Kidney (tissue), 14 donors: ENCODE measurements around the gene MORN4. TPM values are rescaled to one million over a fixed set of nuclear protein-coding genes. Genes with fewer than 3 reads are reported as not detected.

ENCODE experiments used
- DNase-seq, 5 donors: peaks; one replicate each; pipeline ENCODE4 v3.0.0-alpha.2; 2013 to 2020
- FAIRE-seq: peaks from 2 replicates; lab custom pipeline; 2012; peaks lifted over from hg19 to GRCh38; lab: Jason Lieb, UNC
- H3K27ac ChIP-seq, 2 donors: one replicate each; pipeline ENCODE4 v1.7.0; 2013; ENCODE audit warnings: low read depth in 2 of 2, low read length in 2 of 2, inconsistent platforms in 1 of 2
- H3K27me3 ChIP-seq: one replicate; pipeline ENCODE4 v1.7.1; 2013; ENCODE audit warnings: low read length, inconsistent platforms; ENCODE audit not compliant: control insufficient read depth, insufficient read depth
- H3K36me3 ChIP-seq, 3 donors: one replicate each; pipeline versions ENCODE4 v1.7.0 to v1.7.1; 2013; ENCODE audit warnings: low read length in 3 of 3, control low read depth in 1 of 3, inconsistent platforms in 1 of 3; ENCODE audit not compliant: insufficient read depth in 3 of 3, control insufficient read depth in 2 of 3
- H3K4me1 ChIP-seq, 3 donors: one replicate each; pipeline versions ENCODE4 v1.7.0 to v1.7.1; 2013; ENCODE audit warnings: low read length in 3 of 3, inconsistent platforms in 1 of 3, low read depth in 1 of 3; ENCODE audit not compliant: control insufficient read depth in 2 of 3, insufficient read depth in 2 of 3
- H3K4me3 ChIP-seq, 3 donors: one replicate each; pipeline versions ENCODE4 v1.7.0 to v1.8.1; 2013; ENCODE audit warnings: low read length in 3 of 3, control low read depth in 1 of 3, inconsistent platforms in 1 of 3
- H3K9ac ChIP-seq, 3 donors: one replicate each; pipeline versions ENCODE4 v1.7.0 to v1.7.1; 2013; ENCODE audit warnings: low read length in 3 of 3, control low read depth in 1 of 3, inconsistent platforms in 1 of 3
- H3K9me3 ChIP-seq, 3 donors: one replicate each; pipeline versions ENCODE4 v1.7.0 to v1.7.1; 2013; ENCODE audit warnings: low read length in 3 of 3, control low read depth in 1 of 3, inconsistent platforms in 1 of 3; ENCODE audit not compliant: control insufficient read depth in 2 of 3, insufficient read depth in 1 of 3
- CTCF ChIP-seq: IDR thresholded peaks from 3 replicates; pipeline ENCODE4 v1.5.1; 2012; ENCODE audit warnings: mild to moderate bottlenecking, moderate library complexity, borderline replicate concordance; ENCODE audit not compliant: insufficient read depth; ENCODE audit errors: extremely low read depth
- intact Hi-C: fragments of 100-400 bp; cut with DNase I; formaldehyde crosslinking; loops from one replicate; pipeline ENCODE4 v1.11.1; 2022
- polyA plus RNA-seq: library from polyadenylated mRNA; stranded (reverse); fragments of 350-450 nt; fragmentation: Illumina TruSeq; extraction: RNeasy Lipid Tissue Mini Kit (QIAGEN cat#74804); gene quantifications from one replicate; pipeline ENCODE4 v1.2.3, GENCODE V29; 2014; ENCODE audit warnings: low read depth, low replicate concordance; ENCODE audit not compliant: insufficient read depth
- total RNA-seq: library from RNA; stranded (reverse); fragmentation: NEBNext Ultra II Directional; extraction: Animal tissue kit (Norgen Biotek cat#: 25700); gene quantifications from one replicate; pipeline ENCODE4 v1.2.1, GENCODE V29; 2021
- donor health status: control.
- donor health status: control.
- donor health status: control.
- donor health status: control.
- donor health status: control.
- donor health status: DM: yes; HTN: yes; CAD: no.
- donor health status: Normal renal cell carcinoma (clear cell type).

Gene MORN4
- total and polyA plus RNA-seq, 2 donors from 2014 or later: 9.1 to 21.2 TPM

- no peak for TF ChIP-seq CTCF
- H3K4me3 ChIP-seq: no peak overlapping the region
- H3K36me3 ChIP-seq: peaks cover 0 to 19% (median 2%) of the 10 kb centered on the region in 3 donors
- H3K27ac ChIP-seq: peak overlapping the region; percentile 3 to 53
- no peak for FAIRE-seq
- H3K27me3 ChIP-seq: no peaks in the 10 kb centered on the region
- no peak overlapping the region for H3K9ac ChIP-seq
- intact Hi-C loops: no loop called here
- DNase-seq: peak in 1 of 5 donors; percentile 73
- peaks cover 0 to 11% (median 0%) of the 10 kb centered on the region in 3 donors for H3K4me1 ChIP-seq
- no peaks in the 10 kb centered on the region for H3K9me3 ChIP-seq
These were observed 34.7 kb downstream of the MORN4 start for GRCh38 chr10:97598407-97599271.

GRCh38 chr10:97597778-97598177 is 35.5 kb downstream of the MORN4 start:
- Histone ChIP-seq H3K27ac (no peak overlapping the region), H3K4me3 (no peak overlapping the region), H3K36me3 (peaks cover 0 to 19% (median 2%) of the 10 kb centered on the region in 3 donors), H3K27me3 (no peaks in the 10 kb centered on the region), H3K9ac (no peak overlapping the region), H3K9me3 (no peaks in the 10 kb centered on the region), H3K4me1 (peaks cover 0 to 11% (median 0%) of the 10 kb centered on the region in 3 donors)
- no peak for TF ChIP-seq CTCF
- intact Hi-C loops: no loop called here
- FAIRE-seq: no peak
- DNase-seq: peak in 1 of 5 donors; percentile 4

GRCh38 chr10:97596101-97597082 is 36.9 kb downstream of the MORN4 start:
- H3K27me3 ChIP-seq: no peaks in the 10 kb centered on the region
- FAIRE-seq (no peak), DNase-seq (peak in 1 of 5 donors; percentile 43)
- no peak overlapping the region for H3K4me3 ChIP-seq
- TF ChIP-seq CTCF: no peak
- H3K36me3 ChIP-seq: peaks cover 0 to 19% (median 2%) of the 10 kb centered on the region in 3 donors
- H3K4me1 ChIP-seq: peaks cover 0 to 11% (median 0%) of the 10 kb centered on the region in 3 donors
- H3K9me3 ChIP-seq: no peaks in the 10 kb centered on the region
- peak overlapping the region; percentile 5 to 61 for H3K27ac ChIP-seq
- intact Hi-C loops: no loop called here
- peak overlapping the region in 1 of 3 donors; percentile 4 for H3K9ac ChIP-seq
